22Rv1 (cell line): ENCODE results near the gene RPL32.

ENCODE experiments used
- ZFX ChIP-seq: fragments of 450-650 bp; IDR thresholded peaks from 2 replicates; pipeline ENCODE4 v1.6.1; 2017; ENCODE audit warnings: antibody characterized with exemption, borderline replicate concordance
- TF ChIP-seq, protein P1 (sequence below): fragments of 450-650 bp; IDR thresholded peaks from 2 replicates; pipeline ENCODE4 v1.5.1; 2017; ENCODE audit warnings: mild to moderate bottlenecking

DNA sequence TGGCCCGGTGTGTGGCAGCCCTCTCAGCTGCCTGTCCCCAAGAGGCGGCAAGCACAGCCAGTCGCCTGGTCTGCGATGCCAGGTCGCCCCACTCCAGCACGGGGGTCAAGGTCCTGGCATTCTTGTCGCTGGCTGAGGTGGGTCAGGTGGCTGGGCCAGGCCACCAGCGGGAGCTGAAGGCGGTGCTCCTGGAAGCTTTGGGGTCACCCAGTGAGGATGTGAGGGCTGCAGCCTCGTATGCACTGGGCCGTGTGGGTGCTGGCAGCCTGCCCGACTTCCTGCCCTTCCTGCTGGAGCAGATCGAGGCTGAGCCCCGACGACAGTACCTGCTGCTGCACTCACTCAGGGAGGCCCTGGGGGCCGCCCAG lies 24.0 kb downstream of the RPL32 start:
- TF ChIP-seq, protein P1, sequence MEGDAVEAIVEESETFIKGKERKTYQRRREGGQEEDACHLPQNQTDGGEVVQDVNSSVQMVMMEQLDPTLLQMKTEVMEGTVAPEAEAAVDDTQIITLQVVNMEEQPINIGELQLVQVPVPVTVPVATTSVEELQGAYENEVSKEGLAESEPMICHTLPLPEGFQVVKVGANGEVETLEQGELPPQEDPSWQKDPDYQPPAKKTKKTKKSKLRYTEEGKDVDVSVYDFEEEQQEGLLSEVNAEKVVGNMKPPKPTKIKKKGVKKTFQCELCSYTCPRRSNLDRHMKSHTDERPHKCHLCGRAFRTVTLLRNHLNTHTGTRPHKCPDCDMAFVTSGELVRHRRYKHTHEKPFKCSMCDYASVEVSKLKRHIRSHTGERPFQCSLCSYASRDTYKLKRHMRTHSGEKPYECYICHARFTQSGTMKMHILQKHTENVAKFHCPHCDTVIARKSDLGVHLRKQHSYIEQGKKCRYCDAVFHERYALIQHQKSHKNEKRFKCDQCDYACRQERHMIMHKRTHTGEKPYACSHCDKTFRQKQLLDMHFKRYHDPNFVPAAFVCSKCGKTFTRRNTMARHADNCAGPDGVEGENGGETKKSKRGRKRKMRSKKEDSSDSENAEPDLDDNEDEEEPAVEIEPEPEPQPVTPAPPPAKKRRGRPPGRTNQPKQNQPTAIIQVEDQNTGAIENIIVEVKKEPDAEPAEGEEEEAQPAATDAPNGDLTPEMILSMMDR: no peak
- no peak for TF ChIP-seq ZFX
